Right lobe of liver (tissue), 6 donors: ENCODE measurements around the gene AMIGO1. TPM values are rescaled to one million over a fixed set of nuclear protein-coding genes. Genes with fewer than 3 reads are reported as not detected.

Experiments
- ATAC-seq, 4 donors: fragments of 200-7000 bp; cut with Tn5 transposase; one replicate each; pipeline ENCODE4 v1.9.1; 2020; ENCODE audit warnings: mild to moderate bottlenecking in 4 of 4, moderate library complexity in 4 of 4
- DNase-seq, 3 donors: peaks; one replicate each; pipeline ENCODE4 v3.0.0-alpha.2; 2020
- H3K27ac ChIP-seq, 3 donors: fragments of 200-600 bp; one replicate each; pipeline ENCODE4 v1.8.0; 2022
- H3K27me3 ChIP-seq, 2 donors: fragments of 200-600 bp; one replicate each; pipeline ENCODE4 v1.8.0; 2022
- H3K36me3 ChIP-seq, 4 donors: fragments of 200-600 bp; sonication (generic) in 1 of 4; one replicate each; pipeline versions ENCODE4 v1.5.1 to v1.8.0; 2017 to 2022; ENCODE audit warnings: control low read depth in 1 of 4
- H3K4me1 ChIP-seq, 4 donors: fragments of 200-600 bp; sonication (generic) in 1 of 4; one replicate each; pipeline versions ENCODE4 v1.5.1 to v1.8.0; 2017 to 2022; ENCODE audit warnings: control low read depth in 1 of 4
- H3K4me3 ChIP-seq, 3 donors: fragments of 200-600 bp; one replicate each; pipeline ENCODE4 v1.8.0; 2022
- H3K9me3 ChIP-seq, 4 donors: fragments of 200-600 bp; sonication (generic) in 1 of 4; one replicate each; pipeline versions ENCODE4 v1.5.1 to v1.8.0; 2017 to 2022; ENCODE audit warnings: control low read depth in 1 of 4
- POLR2A ChIP-seq: fragments of 450-650 bp; IDR thresholded peaks from one replicate; pipeline ENCODE4 v1.6.1; 2017; ENCODE audit warnings: antibody characterized with exemption, mild to moderate bottlenecking
- WGBS: methylation state at CpG from one replicate; pipeline ENCODE4 v1.1.6; 2018; ENCODE audit warnings: low coverage, low lambda C conversion rate; ENCODE audit not compliant: insufficient coverage; ENCODE audit errors: missing lambda C conversion rate; 5-methylcytosine and 5-hydroxymethylcytosine counted together
- intact Hi-C, 2 donors: fragments of 100-400 bp; cut with DNase I; formaldehyde crosslinking; loops; one replicate each; pipeline versions ENCODE4 v1.11.2 to v1.14.1; 2022
- total RNA-seq, 6 experiments: library from RNA; depleted of rRNA in 2 of 6; stranded (reverse); fragments of >200 nt in 2 of 6; fragmentation: NEBNext Ultra II Directional in 3 of 6; extraction: Animal tissue kit (Norgen Biotek cat#: 25700) in 3 of 6; gene quantifications; one replicate each; pipeline versions ENCODE4 v1.1.0 to v1.2.4, GENCODE V29; 2016 to 2023
- TF ChIP-seq, protein P1 (sequence below), 4 donors: fragments of 200-600 bp in 3 of 4; fragments of 450-650 bp in 1 of 4; IDR thresholded peaks; one replicate each; pipeline versions ENCODE4 v1.5.1 to v1.8.0; 2016 to 2022; ENCODE audit warnings: antibody characterized with exemption in 4 of 4, mild to moderate bottlenecking in 2 of 4
- donor health status: DM: no; HTN: yes; CAD: no.
- donor health status: DM: no; HTN: no; CAD: no.
- donor health status: DM: no; HTN: no; CAD: no.
- donor health status: DM: no; HTN: yes; CAD: no.
- donor health status: DM: no; HTN: yes; CAD: no.

The AMIGO1 gene
- total RNA-seq, 6 experiments from 2014 or later, result 2.6 to 3.9 (median 3.2) TPM

- Histone ChIP-seq H3K27me3 (no peaks in the 10 kb centered on the region), H3K36me3 (no peaks in the 10 kb centered on the region), H3K4me1 (no peaks in the 10 kb centered on the region), H3K9me3 (no peaks in the 10 kb centered on the region), H3K27ac (no peak overlapping the region), H3K4me3 (no peak overlapping the region)
- intact Hi-C loops, result no loop called here
- WGBS, result 83% methylated on average over 5 of the region's 9 CpGs
- ATAC-seq, result no peak
- TF ChIP-seq POLR2A, result no peak
- TF ChIP-seq, protein P1, sequence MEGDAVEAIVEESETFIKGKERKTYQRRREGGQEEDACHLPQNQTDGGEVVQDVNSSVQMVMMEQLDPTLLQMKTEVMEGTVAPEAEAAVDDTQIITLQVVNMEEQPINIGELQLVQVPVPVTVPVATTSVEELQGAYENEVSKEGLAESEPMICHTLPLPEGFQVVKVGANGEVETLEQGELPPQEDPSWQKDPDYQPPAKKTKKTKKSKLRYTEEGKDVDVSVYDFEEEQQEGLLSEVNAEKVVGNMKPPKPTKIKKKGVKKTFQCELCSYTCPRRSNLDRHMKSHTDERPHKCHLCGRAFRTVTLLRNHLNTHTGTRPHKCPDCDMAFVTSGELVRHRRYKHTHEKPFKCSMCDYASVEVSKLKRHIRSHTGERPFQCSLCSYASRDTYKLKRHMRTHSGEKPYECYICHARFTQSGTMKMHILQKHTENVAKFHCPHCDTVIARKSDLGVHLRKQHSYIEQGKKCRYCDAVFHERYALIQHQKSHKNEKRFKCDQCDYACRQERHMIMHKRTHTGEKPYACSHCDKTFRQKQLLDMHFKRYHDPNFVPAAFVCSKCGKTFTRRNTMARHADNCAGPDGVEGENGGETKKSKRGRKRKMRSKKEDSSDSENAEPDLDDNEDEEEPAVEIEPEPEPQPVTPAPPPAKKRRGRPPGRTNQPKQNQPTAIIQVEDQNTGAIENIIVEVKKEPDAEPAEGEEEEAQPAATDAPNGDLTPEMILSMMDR (IDR thresholded peaks at IDR 0.05), result no peak
- no peak for DNase-seq
Measured at GRCh38 chr1:109538827-109539555, 29.5 kb upstream of the AMIGO1 start.

GRCh38 chr1:109537450-109538178, 28.1 kb upstream of the AMIGO1 start:
- H3K27me3 ChIP-seq, result no peaks in the 10 kb centered on the region
- TF ChIP-seq, protein P1 (IDR thresholded peaks at IDR 0.05), result no peak
- no peak for TF ChIP-seq POLR2A
- no peaks in the 10 kb centered on the region for H3K36me3 ChIP-seq
- no peak overlapping the region for H3K4me3 ChIP-seq
- H3K9me3 ChIP-seq, result no peaks in the 10 kb centered on the region
- no peak for ATAC-seq
- no peak for DNase-seq
- intact Hi-C loops, result no loop called here
- WGBS, result 82% methylated on average over 8 of the region's 9 CpGs
- H3K27ac ChIP-seq, result no peak overlapping the region
- H3K4me1 ChIP-seq, result peaks cover 0 to 3% (median 0%) of the 10 kb centered on the region in 4 donors

- 53% methylated on average over 2 of the region's 5 CpGs for WGBS
Measured at GRCh38 chr1:109535971-109536491, 26.5 kb upstream of the AMIGO1 start.

DNA sequence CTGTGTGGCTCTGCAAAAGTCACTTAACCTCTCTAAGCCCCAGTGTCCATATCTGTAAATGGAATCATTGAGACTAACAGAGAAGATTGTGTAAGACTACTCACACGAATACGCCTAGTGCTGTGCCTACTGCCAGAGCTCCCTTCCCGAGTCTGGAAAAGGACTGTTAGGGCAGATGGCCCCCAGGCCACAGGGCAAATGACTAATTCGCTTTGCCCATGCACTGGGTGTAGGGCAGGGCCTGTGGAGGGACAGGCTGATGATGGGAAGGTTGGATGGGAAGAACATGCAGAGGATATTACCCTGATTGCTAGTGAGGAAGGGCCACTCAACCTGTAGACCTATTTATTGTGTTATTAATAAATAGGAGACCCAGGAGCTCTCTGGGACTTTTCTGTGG, 26.0 kb upstream of the AMIGO1 start:
- ATAC-seq (no peak), DNase-seq (no peak)
- intact Hi-C loops, result no loop called here
- H3K4me3 ChIP-seq, result no peak overlapping the region
- no peaks in the 10 kb centered on the region for H3K27me3 ChIP-seq
- H3K9me3 ChIP-seq, result no peaks in the 10 kb centered on the region
- peaks cover 0 to 8% (median 0%) of the 10 kb centered on the region in 4 donors for H3K4me1 ChIP-seq
- no peaks in the 10 kb centered on the region for H3K36me3 ChIP-seq
- no peak overlapping the region for H3K27ac ChIP-seq
- WGBS, result 63% methylated on average over 2 of the region's 4 CpGs
- TF ChIP-seq, protein P1 (IDR thresholded peaks at IDR 0.05), result no peak
- TF ChIP-seq POLR2A, result no peak

More at GRCh38 chr1:109535971-109536491, 26.5 kb upstream of the AMIGO1 start:
- Histone ChIP-seq H3K4me1 (peaks cover 0 to 8% (median 0%) of the 10 kb centered on the region in 4 donors), H3K4me3 (no peak overlapping the region), H3K36me3 (no peaks in the 10 kb centered on the region), H3K9me3 (no peaks in the 10 kb centered on the region), H3K27me3 (no peaks in the 10 kb centered on the region), H3K27ac (no peak overlapping the region)
- DNase-seq (no peak), ATAC-seq (no peak)
- intact Hi-C loops, result no loop called here
- TF ChIP-seq, protein P1 (IDR thresholded peaks at IDR 0.05), result no peak
- no peak for TF ChIP-seq POLR2A
